Stimulated activated effector memory CD8-positive, alpha-beta T cell treated with anti-CD3 and anti-CD28 coated beads, Interleukin-12 subunit alpha, Interleukin-12 subunit beta, amount 100 ng/mL, for 72 hours (primary cell): ENCODE data around the gene CCDC106.

Experiments used
- ATAC-seq: fragments of 150-1000 bp; cut with Tn5 transposase; 2 replicates; pipeline ENCODE4 v1.10.0; 2021
- DNase-seq, 2 donors: peaks; one replicate each; pipeline ENCODE4 v3.0.0; 2021 to 2022; ENCODE audit warnings: low spot score in 2 of 2
- H3K27ac Mint-ChIP-seq: one replicate; pipeline ENCODE4 v1.8.0; 2022; ENCODE audit warnings: mild to moderate bottlenecking, mixed read lengths
- H3K36me3 Mint-ChIP-seq: one replicate; pipeline ENCODE4 v1.8.0; 2022; ENCODE audit warnings: mild to moderate bottlenecking, mixed read lengths
- H3K4me1 Mint-ChIP-seq: one replicate; pipeline ENCODE4 v1.8.0; 2022; ENCODE audit warnings: mixed read lengths
- H3K4me3 Mint-ChIP-seq: one replicate; pipeline ENCODE4 v1.8.0; 2022; ENCODE audit warnings: mild to moderate bottlenecking, mixed read lengths
- H3K9me3 Mint-ChIP-seq: one replicate; pipeline ENCODE4 v1.8.0; 2022; ENCODE audit warnings: mixed read lengths

Gene CCDC106

GRCh38 chr19:55694656-55695491, 46.9 kb downstream of the CCDC106 start:
- Mint-ChIP-seq H3K9me3 (no peaks in the 10 kb centered on the region), H3K27ac (no peak overlapping the region), H3K36me3 (peaks cover 77% of the 10 kb centered on the region), H3K4me1 (no peaks in the 10 kb centered on the region), H3K4me3 (no peak overlapping the region)
- ATAC-seq (no peak), DNase-seq (no peak)

GRCh38 chr19:55695511-55696290, 47.7 kb downstream of the CCDC106 start:
- Mint-ChIP-seq H3K4me1 (no peaks in the 10 kb centered on the region), H3K9me3 (no peaks in the 10 kb centered on the region), H3K27ac (no peak overlapping the region), H3K4me3 (no peak overlapping the region), H3K36me3 (peaks cover 80% of the 10 kb centered on the region)
- DNase-seq: no peak
- ATAC-seq: no peak

GRCh38 chr19:55696301-55697068, 48.5 kb downstream of the CCDC106 start:
- H3K4me1 Mint-ChIP-seq: no peaks in the 10 kb centered on the region
- no peaks in the 10 kb centered on the region for H3K9me3 Mint-ChIP-seq
- peaks cover 73% of the 10 kb centered on the region for H3K36me3 Mint-ChIP-seq
- DNase-seq (no peak), ATAC-seq (no peak)
- peak overlapping the region; percentile 46 for H3K27ac Mint-ChIP-seq
- H3K4me3 Mint-ChIP-seq: no peak overlapping the region

GRCh38 chr19:55697069-55697440, 49.0 kb downstream of the CCDC106 start:
- DNase-seq: no peak
- H3K36me3 Mint-ChIP-seq: peaks cover 72% of the 10 kb centered on the region

GRCh38 chr19:55697698-55698097, 49.7 kb downstream of the CCDC106 start:
- Mint-ChIP-seq H3K4me1 (no peaks in the 10 kb centered on the region), H3K27ac (peak overlapping the region; percentile 46), H3K36me3 (peaks cover 67% of the 10 kb centered on the region), H3K9me3 (no peaks in the 10 kb centered on the region), H3K4me3 (no peak overlapping the region)
- DNase-seq (no peak), ATAC-seq (no peak)

More at GRCh38 chr19:55697069-55697440, 49.0 kb downstream of the CCDC106 start:
- ATAC-seq: no peak
- Mint-ChIP-seq H3K9me3 (no peaks in the 10 kb centered on the region), H3K4me3 (no peak overlapping the region), H3K27ac (peak overlapping the region; percentile 46), H3K4me1 (no peaks in the 10 kb centered on the region)

GRCh38 chr19:55698256-55698655, 50.2 kb downstream of the CCDC106 start:
- no peaks in the 10 kb centered on the region for H3K4me1 Mint-ChIP-seq
- no peak for DNase-seq
- H3K9me3 Mint-ChIP-seq: no peaks in the 10 kb centered on the region
- H3K27ac Mint-ChIP-seq: peak overlapping the region; percentile 65
- no peak for ATAC-seq
- H3K4me3 Mint-ChIP-seq: no peak overlapping the region
- peaks cover 62% of the 10 kb centered on the region for H3K36me3 Mint-ChIP-seq

GRCh38 chr19:55699221-55699620, 51.2 kb downstream of the CCDC106 start:
- ATAC-seq: no peak
- no peak overlapping the region for H3K4me3 Mint-ChIP-seq
- no peak overlapping the region for H3K27ac Mint-ChIP-seq
- peaks cover 52% of the 10 kb centered on the region for H3K36me3 Mint-ChIP-seq
- DNase-seq: no peak
- H3K9me3 Mint-ChIP-seq: no peaks in the 10 kb centered on the region
- peaks cover 5% of the 10 kb centered on the region for H3K4me1 Mint-ChIP-seq

- no peak for DNase-seq
- Mint-ChIP-seq H3K36me3 (peaks cover 36% of the 10 kb centered on the region), H3K4me3 (no peak overlapping the region), H3K9me3 (no peaks in the 10 kb centered on the region), H3K4me1 (peaks cover 6% of the 10 kb centered on the region), H3K27ac (no peak overlapping the region)
- ATAC-seq: no peak
Measured at GRCh38 chr19:55700813-55701212, 52.8 kb downstream of the CCDC106 start.

GRCh38 chr19:55702131-55702627, 54.2 kb downstream of the CCDC106 start:
- H3K36me3 Mint-ChIP-seq: peaks cover 26% of the 10 kb centered on the region
- ATAC-seq (no peak), DNase-seq (no peak)
- no peaks in the 10 kb centered on the region for H3K9me3 Mint-ChIP-seq
- peak overlapping the region; percentile 29 for H3K27ac Mint-ChIP-seq
- peaks cover 6% of the 10 kb centered on the region for H3K4me1 Mint-ChIP-seq
- no peak overlapping the region for H3K4me3 Mint-ChIP-seq
